Renal pelvis (tissue), 4 donors: ENCODE results near the gene CCDC27. TPM values are rescaled to one million over a fixed set of nuclear protein-coding genes. Genes with fewer than 3 reads are reported as not detected.
"Not testable (repeated sequence)": the region's sequence is repeated elsewhere in the genome, so short reads cannot be mapped to it uniquely, and the experiment has no call there.

Source experiments
- DNase-seq: peaks from one replicate; pipeline ENCODE4 v3.0.0-alpha.2; 2013
- polyA plus RNA-seq, 3 donors: library from polyadenylated mRNA; unstranded; fragments of 120-200 nt; gene quantifications; one replicate each; pipeline ENCODE4 v1.2.1, GENCODE V29; 2013; ENCODE audit not compliant: insufficient read length in 3 of 3

The CCDC27 gene
- polyA plus RNA-seq, 3 donors, result 0.19 to 0.33 (median 0.30) TPM

- no peak for DNase-seq
Observed at GRCh38 chr1:3735688-3736087, 16.6 kb upstream of the CCDC27 start.

GRCh38 chr1:3736131-3736561 lies 16.1 kb upstream of the CCDC27 start:
- DNase-seq, result no peak

GRCh38 chr1:3736708-3737107 lies 15.5 kb upstream of the CCDC27 start:
- DNase-seq, result no peak

- DNase-seq, result no peak
Observed at GRCh38 chr1:3738943-3739342, 13.3 kb upstream of the CCDC27 start.

- no peak for DNase-seq
Observed at GRCh38 chr1:3740042-3740441, 12.2 kb upstream of the CCDC27 start.

GRCh38 chr1:3740752-3741151 lies 11.5 kb upstream of the CCDC27 start:
- no peak for DNase-seq

- DNase-seq, result no peak
Observed at GRCh38 chr1:3741566-3742438, 10.4 kb upstream of the CCDC27 start.

- no peak for DNase-seq
Observed at GRCh38 chr1:3742439-3743298, 9.6 kb upstream of the CCDC27 start.

GRCh38 chr1:3743421-3743820 lies 8.8 kb upstream of the CCDC27 start:
- no peak for DNase-seq

- no peak for DNase-seq
Observed at GRCh38 chr1:3743826-3744225, 8.4 kb upstream of the CCDC27 start.

GRCh38 chr1:3744646-3745045 lies 7.6 kb upstream of the CCDC27 start:
- no peak for DNase-seq

GRCh38 chr1:3745071-3745470 lies 7.2 kb upstream of the CCDC27 start:
- DNase-seq, result no peak

- DNase-seq, result no peak
Observed at GRCh38 chr1:3745590-3746381, 6.5 kb upstream of the CCDC27 start.

- DNase-seq, result no peak
Observed at GRCh38 chr1:3746389-3746829, 5.8 kb upstream of the CCDC27 start.

GRCh38 chr1:3746830-3747521 lies 5.3 kb upstream of the CCDC27 start:
- peak; percentile 74 for DNase-seq

GRCh38 chr1:3747522-3747848 lies 4.8 kb upstream of the CCDC27 start:
- no peak for DNase-seq

- no peak for DNase-seq
Observed at GRCh38 chr1:3747903-3748302, 4.3 kb upstream of the CCDC27 start.

GRCh38 chr1:3748316-3748900 lies 3.8 kb upstream of the CCDC27 start:
- not testable (repeated sequence) for DNase-seq

- no peak for DNase-seq
Observed at GRCh38 chr1:3749512-3749911, 2.7 kb upstream of the CCDC27 start.

- no peak for DNase-seq
Observed at GRCh38 chr1:3750741-3751140, 1.5 kb upstream of the CCDC27 start.
